HG02798 (cell line): Measurements from ENCODE around the gene VAC14.
"Not testable (repeated sequence)": the region's sequence is repeated elsewhere in the genome, so short reads cannot be mapped to it uniquely, and the experiment has no call there.

ENCODE experiments used
- ATAC-seq: cut with Tn5 transposase; IDR thresholded peaks from one replicate; pipeline ENCODE4 v1.9.1; 2021; ENCODE audit warnings: mild to moderate bottlenecking; ENCODE audit not compliant: unreplicated experiment, poor library complexity

The VAC14 gene

GRCh38 chr16:70653809-70654771 is 146.9 kb downstream of the VAC14 start:
- peak; percentile 66 for ATAC-seq

GRCh38 chr16:70653406-70653805 is 147.6 kb downstream of the VAC14 start:
- ATAC-seq, result no peak

GRCh38 chr16:70652322-70652721 is 148.6 kb downstream of the VAC14 start:
- ATAC-seq, result no peak

GRCh38 chr16:70651524-70651923 is 149.4 kb downstream of the VAC14 start:
- ATAC-seq, result no peak

GRCh38 chr16:70650216-70650615 is 150.7 kb downstream of the VAC14 start:
- ATAC-seq, result no peak

- ATAC-seq, result no peak
Measured at GRCh38 chr16:70649300-70649699, 151.7 kb downstream of the VAC14 start.

GRCh38 chr16:70648606-70649005 is 152.4 kb downstream of the VAC14 start:
- ATAC-seq, result no peak

GRCh38 chr16:70647441-70648359 is 153.3 kb downstream of the VAC14 start:
- no peak for ATAC-seq

GRCh38 chr16:70646260-70647241 is 154.4 kb downstream of the VAC14 start, which contains the start of gene IL34:
Gene IL34 (plus strand): TSS chr16:70646559. CDS start chr16:70646948, 389 bp downstream.
- no peak for ATAC-seq

- ATAC-seq, result no peak
Measured at GRCh38 chr16:70644763-70645597, 156.0 kb downstream of the VAC14 start.

- not testable (repeated sequence) for ATAC-seq
Measured at GRCh38 chr16:70643264-70643663, 157.7 kb downstream of the VAC14 start.

- ATAC-seq, result no peak
Measured at GRCh38 chr16:70642633-70643032, 158.3 kb downstream of the VAC14 start.

GRCh38 chr16:70638814-70639792 is 161.9 kb downstream of the VAC14 start:
- no peak for ATAC-seq
